GM18505 (cell line): Measurements from ENCODE around the gene EGLN1.
"Not testable (repeated sequence)": the region's sequence is repeated elsewhere in the genome, so short reads cannot be mapped to it uniquely, and the experiment has no call there.

Experiments used
- ATAC-seq: cut with Tn5 transposase; IDR thresholded peaks from one replicate; pipeline ENCODE4 v1.9.1; 2021; ENCODE audit not compliant: unreplicated experiment
- POLR2A ChIP-seq: IDR thresholded peaks from 4 replicates; pipeline ENCODE4 v1.6.1; 2011; ENCODE audit warnings: borderline replicate concordance; ENCODE audit not compliant: insufficient read depth, insufficient read length; ENCODE audit errors: extremely low read depth

EGLN1 gene

DNA sequence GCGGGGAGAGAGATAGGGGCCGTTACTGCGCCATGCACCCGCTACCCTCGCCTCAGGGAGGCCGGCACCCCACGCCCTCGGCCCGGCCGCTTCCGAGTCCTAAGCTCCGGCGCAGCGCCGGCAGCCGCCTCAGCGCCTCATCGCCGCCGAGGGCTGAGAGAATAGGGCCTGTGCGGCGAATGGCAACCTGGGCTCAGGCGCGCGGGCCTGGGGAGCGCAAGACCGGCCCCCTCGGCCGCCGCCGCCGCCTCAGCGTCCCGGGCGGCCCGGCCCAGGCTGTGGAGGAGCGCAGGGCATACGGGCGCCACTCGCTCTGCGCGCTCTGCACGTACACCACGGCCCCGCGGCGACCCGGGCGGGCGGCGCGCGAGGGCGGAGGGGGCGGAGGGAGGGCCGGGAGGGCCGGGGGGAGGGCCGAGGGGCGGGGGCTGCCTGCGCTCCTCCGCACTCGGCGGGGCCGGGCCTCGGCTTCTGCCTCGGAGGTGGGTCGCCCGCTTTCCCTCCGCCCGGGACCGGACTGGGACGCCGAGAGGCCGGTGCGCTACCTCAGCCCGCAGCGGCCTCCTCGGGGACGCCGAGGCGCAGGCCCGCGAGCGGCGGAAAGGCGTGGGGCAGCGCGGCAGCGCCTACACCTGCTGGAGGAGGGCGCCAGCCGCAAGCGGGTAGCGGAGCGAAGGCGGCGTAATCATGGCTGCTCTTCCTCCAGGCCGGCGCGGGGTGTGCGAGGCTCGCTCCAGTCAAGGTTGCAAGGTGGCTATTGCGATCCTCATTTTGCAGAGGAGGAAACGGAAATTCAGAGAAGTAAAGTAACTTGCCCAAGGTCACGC is at the start of gene EGLN1:
EGLN1 (minus strand) TSS at position 317 of the 827 bp plus-strand sequence. CDS start 399 bp downstream, outside the sequence.
- peak; percentile 82 for TF ChIP-seq POLR2A
- ATAC-seq = peak; percentile 82

DNA sequence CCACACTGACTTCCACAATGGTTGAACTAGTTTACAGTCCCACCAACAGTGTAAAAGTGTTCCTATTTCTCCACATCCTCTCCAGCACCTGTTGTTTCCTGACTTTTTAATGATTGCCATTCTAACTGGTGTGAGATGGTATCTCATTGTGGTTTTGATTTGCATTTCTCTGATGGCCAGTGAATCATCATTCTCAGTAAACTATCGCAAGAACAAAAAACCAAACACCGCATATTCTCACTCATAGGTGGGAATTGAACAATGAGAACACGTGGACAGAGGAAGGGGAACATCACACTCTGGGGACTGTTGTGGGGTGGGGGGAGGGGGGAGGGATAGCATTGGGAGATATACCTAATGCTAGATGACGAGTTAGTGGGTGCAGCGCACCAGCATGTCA is 49.4 kb upstream of the EGLN1 start:
- not testable (repeated sequence) for ATAC-seq

DNA sequence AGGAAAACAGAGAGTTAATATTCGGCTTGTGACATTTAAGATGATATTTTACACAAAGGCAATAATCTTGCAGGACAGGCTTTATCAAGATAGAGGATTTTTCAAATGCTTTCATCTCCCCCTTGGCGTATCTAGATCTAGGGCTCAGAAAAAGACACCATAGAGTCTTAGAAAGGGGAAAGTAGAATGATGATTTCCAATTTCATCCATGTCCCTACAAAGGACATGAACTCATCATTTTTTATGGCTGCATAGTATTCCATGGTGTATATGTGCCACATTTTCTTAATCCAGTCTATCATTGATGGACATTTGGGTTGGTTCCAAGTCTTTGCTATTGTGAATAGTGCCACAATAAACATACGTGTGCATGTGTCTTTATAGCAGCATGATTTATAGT is 48.9 kb upstream of the EGLN1 start:
- ATAC-seq = not testable (repeated sequence)

GRCh38 chr1:231467986-231468385 is 45.9 kb upstream of the EGLN1 start:
- no peak for TF ChIP-seq POLR2A
- ATAC-seq = no peak

- no peak for ATAC-seq
- TF ChIP-seq POLR2A = no peak
Measured at GRCh38 chr1:231465051-231465450, 43.0 kb upstream of the EGLN1 start.

DNA sequence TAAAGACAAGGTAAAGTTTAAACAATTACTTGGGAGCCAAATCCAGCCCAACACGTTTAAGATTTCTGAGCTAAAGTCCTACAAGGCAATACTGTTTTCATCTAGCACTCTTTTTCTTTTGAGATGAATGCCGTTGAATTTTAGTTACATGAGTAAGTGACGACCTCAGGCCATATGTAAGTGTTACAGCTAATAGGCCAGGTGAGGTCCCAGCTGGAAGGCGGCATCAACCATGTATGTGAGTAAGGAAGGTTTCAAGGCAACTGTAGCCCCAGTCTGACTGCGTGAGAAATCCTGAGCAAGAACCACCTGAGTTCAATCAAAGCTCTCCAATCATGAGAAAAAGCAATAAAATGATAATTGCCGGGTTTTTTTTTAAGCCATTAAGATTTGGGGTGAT is 41.5 kb upstream of the EGLN1 start:
- TF ChIP-seq POLR2A = no peak
- ATAC-seq = no peak

DNA sequence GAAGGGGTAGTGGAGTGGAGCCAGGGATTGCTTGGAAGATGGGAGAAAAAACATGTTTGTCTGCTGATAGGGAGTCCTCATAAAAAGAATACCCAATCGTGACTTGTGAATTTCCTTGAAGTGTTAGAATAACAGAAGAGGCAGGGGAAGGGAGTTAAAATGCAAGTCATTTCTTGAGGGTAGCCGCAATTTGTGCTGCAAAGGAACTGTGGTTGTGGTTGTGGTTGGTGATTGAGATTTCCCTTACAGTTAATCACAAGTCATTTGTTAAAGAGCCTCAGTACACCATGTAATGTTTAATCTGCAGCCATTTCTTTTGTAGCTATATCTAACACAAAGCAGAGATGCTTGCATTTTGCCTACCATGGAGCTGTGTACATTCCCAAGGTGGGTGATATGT is 38.5 kb upstream of the EGLN1 start:
- TF ChIP-seq POLR2A = no peak
- ATAC-seq = peak; percentile 86

GRCh38 chr1:231459438-231459837 is 37.4 kb upstream of the EGLN1 start:
- ATAC-seq = not testable (repeated sequence)

GRCh38 chr1:231457956-231458355 is 35.9 kb upstream of the EGLN1 start:
- not testable (repeated sequence) for ATAC-seq

DNA sequence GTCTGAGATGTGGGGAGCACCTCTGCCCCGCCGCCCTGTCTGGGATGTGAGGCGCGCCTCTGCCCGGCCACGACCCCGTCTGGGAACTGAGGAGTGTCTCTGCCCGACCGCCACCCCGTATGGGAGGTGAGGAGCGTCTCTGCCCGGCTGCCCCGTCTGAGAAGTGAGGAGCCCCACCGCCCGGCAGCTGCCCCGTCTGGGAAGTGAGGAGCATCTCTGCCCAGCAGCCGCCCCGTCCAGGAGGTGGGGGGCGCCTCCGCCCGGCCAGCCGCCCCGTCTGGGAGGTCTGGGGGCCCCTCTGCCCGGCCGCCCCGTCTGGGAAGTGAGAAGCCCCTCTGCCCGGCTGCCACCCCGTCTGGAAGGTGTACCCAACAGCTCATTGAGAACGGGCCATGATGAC is 32.0 kb upstream of the EGLN1 start:
- ATAC-seq = not testable (repeated sequence)

GRCh38 chr1:231446138-231446537 is 24.1 kb upstream of the EGLN1 start:
- no peak for TF ChIP-seq POLR2A
- no peak for ATAC-seq

DNA sequence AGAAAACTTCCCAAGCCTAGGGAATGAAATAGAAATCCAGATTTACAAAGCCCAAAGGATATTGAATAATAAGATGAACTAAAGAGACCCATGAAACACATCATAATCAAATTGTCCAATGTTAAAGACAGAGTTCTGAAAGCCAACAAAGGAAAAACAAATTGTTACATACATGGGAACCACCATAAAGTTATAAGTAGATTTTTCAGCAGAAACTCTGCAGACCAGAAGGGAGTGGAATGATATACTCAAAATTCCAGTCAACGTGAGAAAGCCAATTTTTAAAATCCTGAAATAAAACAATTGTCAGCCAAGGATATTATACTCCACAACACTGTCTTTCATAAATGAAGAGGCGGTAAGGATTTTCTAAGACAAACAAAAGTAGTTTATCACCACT is 22.0 kb upstream of the EGLN1 start:
- no peak for ATAC-seq
- no peak for TF ChIP-seq POLR2A

DNA sequence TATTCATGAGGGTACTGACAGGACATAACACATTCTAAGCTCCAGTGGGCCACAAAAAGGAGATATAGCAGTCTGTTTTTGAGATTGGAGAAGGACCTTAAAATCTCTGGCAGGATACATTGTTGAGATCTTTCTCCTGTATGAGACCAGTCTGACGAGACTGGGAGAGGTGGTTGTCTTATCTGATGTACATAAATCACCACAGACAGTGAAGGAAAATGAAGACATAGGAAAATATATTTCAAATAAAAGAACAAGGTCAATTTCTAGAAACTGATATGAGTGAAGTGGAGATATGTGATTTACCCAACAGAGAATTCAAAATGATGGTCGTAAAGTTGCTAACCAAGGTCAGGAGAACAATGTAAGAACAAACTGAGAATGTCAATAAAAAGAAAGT is 21.3 kb upstream of the EGLN1 start:
- TF ChIP-seq POLR2A = no peak

GRCh38 chr1:231442735-231443134 is 20.6 kb upstream of the EGLN1 start:
- ATAC-seq = no peak
- TF ChIP-seq POLR2A = no peak

More for the DNA sequence above, 21.3 kb upstream of the EGLN1 start:
- ATAC-seq = no peak

DNA sequence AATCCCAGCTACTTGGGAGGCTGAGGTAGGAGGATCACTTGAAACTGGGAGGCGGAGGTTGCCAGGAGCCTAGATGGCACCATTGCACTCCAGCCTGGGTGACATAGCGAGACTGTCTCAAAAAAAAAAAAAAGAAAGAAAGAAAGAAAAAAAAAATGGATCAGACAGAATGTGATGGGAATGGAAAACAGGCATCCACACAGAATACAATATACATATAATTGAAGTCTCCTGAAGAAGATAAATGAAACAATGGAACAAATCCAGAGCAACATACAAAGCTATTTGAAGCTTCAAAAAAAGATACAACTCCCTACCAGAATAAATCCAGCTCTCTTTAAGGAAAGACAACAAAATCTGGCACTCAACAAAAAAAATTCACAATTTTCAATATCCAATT is 10.9 kb upstream of the EGLN1 start:
- no peak for TF ChIP-seq POLR2A
- ATAC-seq = no peak

- no peak for TF ChIP-seq POLR2A
Measured at GRCh38 chr1:231431665-231432415, 9.8 kb upstream of the EGLN1 start.

DNA sequence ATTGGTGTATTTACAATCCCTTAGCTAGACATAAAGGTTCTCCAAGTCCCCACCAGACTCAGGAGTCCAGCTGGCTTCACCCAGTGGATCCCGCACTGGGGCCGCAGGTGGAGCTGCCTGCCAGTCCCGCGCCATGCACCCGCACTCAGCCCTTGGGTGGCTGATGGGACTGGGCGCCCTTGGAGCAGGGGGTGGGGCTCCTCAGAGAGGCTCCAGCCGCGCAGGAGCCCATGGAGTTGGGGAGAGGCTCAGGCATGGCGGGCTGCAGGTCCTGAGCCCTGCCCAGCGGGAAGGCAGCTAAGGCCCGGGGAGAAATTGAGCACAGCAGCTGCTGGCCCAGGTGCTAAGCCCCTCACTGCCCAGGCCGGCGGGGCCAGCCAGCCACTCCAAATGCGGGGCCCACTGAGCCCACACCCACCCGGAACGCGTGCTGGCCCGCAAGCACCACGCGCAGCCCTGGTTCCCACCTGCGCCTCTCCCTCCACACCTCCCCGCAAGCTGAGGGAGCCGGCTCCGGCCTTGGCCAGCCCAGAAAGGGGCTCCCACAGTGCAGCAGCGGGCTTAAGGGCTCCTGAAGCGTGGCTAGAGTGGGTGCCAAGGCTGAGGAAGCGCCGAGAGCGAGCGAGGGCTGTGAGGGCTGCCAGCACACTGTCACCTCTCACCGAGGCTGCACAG is 8.7 kb upstream of the EGLN1 start:
- not testable (repeated sequence) for ATAC-seq

More at GRCh38 chr1:231431665-231432415, 9.8 kb upstream of the EGLN1 start:
- no peak for ATAC-seq
